COR-L47 (cell line): ENCODE results near the gene CNPY1.
A peak's percentile ranks its signal among the peaks of the same experiment; 100 is the strongest.

Source experiments
- DNase-seq: peaks from one replicate; lab custom pipeline; 2025; lab: John Stamatoyannopoulos, UW

The CNPY1 gene

DNA sequence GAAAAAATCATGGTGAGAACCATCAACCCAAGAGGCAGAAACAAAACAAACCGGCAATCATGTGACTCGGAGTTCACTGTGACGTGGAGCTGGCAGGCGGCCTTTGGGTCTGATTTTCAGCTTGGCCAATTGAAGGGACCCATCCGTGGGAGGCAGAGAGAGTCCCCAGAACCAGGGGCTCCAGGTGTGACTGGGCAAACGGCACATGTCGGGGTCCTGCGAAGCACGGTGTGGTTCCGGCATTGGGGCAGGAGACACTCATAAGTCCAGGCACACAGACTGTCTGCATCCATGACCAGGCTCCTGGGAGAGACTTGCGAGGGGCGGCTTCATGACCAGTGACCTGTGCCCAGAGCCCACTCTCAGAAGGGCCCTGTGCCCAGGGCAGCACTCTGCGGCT lies 12.6 kb upstream of the CNPY1 start:
- DNase-seq, result no peak

DNA sequence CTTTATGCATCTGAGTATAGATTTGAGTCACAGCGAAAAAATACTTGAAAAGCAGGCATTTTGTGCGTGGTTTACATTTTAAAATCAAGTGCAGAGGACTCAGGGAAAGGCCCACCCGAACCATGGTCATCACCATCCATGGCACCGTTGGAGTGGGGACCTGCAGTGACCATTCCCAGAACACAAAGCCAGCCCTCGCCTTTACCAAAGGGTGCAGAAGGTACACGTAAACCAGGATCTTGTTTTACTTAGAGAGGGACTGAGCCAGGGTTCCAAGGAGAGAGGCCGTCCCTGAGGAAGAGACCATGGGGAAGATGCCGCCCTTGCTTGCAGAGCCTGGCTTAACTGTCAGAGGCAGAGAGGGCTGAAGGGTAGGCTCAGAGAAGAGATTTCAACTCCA lies 12.0 kb upstream of the CNPY1 start:
- DNase-seq, result no peak

DNA sequence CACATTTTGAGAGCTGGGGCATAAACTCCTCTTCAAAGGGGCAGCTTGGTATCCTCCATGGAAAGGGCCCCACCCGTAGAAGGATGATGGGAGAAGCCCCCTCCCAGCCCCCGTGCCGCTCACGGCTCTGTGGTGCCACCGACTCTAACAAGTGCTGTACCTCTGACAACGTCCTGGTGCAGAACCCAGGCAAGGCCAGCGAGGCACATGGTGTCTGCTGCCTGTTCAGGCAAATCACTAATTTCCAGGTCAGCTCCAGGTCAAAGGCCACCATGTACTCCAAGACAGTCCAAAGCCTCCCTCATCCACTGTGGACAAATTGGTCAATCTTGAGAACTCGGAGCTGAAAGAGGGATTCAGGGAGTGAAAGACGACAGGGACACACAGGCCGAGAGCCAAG lies 11.4 kb upstream of the CNPY1 start:
- DNase-seq, result no peak

DNA sequence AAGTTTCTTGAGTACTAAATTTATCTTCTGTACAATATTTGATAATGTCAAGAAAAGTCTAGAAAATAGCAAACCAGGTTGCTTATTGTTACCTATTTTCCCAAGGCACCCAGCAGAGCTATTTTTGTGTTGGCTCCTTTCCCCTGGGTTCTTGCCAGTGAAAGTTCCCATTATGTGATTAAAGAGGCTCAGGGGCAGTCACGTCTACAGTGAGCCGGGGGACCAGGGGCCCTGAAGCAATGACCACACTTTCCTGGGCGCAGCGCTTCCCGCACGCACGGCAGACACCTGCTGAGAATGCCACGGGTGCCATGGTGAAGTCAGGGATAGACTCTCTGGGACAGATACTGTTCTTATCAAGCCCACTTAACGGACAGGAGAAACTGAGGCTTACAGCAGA lies 10.4 kb upstream of the CNPY1 start:
- no peak for DNase-seq

DNA sequence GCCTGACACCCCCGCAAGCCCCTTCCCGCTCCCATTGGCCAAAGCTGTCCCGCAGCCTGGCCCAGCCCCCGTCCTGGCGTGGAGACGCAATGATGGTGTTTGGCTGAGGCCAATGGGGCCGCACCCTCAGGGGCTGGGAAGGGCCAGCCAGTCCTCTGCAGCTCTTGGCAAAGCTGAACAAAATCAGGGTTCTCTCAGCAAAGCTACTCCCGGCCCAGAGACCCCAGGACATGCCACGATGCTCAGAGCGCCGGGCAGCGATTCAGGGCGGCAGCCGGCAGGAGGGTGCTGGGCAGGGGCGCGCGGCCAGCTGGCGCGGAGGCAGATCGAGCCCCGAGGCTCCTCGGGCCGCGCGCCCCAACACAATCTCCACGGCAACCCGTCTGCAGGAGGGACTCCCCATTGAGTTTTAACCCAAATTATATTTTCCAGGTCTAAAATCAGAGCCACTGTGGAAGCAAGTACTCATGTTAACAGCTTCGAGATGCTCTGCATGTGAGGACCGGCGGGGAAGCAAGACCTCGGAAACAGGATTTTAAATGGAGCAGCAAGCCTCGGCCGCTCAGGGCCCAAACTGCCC lies 8.8 kb upstream of the CNPY1 start:
- no peak for DNase-seq

DNA sequence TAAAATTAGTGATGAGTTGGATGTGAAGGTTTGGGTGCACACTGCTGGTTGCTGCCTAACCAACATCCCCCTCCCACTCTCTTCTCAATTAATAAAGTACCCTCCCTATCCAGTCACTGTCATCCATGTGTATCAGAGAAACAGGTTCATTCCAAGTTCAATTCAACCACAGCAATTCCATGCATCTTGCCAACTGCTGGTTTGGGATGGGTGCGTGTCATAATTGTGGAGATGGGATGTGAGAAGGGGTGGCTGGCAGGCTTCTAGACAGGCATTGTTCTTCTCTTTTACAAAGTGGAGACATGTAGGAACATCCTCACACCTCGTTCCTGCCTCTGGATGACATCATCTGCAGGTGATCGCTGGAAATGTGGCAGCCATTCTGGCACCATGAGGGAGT lies 7.5 kb upstream of the CNPY1 start:
- DNase-seq, result no peak

DNA sequence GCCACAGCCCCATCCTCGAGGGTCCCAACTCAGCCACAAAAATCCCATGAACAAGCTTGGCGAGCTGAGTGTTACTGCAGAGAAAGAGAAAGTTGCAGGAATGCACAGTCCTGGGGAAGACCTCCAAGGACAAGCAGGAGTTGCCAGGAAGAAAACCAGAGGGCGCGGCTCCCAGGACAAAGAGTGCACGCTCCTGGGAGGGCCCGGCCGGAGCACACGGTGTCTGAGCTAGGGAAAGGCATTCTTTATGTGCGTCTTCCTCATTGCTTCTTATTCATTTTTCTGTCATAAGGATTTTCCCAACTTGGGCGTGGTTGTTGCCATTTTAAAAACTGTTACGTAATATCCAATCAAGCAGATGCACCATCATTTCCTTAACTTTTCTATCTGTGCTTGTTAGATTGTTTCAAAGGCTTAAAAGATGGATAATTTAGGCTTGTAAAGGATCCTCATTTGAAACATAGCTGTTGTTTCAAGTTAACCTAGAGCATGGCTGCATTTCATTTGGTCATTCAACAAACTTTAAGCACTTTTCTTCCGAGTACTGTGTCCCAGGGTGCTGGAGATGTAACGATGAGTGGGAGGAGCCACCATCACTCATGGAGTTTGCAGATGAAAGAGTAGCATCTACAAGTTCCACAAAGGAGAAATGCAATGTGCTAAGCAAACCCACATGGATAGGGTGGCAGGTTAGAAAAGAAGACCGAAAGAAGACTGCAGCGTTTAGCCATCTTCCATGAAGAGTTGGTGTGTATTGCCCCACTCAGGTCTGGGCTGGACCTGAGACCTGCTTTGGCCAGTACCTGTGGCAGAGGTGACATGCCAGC lies 5.6 kb upstream of the CNPY1 start:
- no peak for DNase-seq

DNA sequence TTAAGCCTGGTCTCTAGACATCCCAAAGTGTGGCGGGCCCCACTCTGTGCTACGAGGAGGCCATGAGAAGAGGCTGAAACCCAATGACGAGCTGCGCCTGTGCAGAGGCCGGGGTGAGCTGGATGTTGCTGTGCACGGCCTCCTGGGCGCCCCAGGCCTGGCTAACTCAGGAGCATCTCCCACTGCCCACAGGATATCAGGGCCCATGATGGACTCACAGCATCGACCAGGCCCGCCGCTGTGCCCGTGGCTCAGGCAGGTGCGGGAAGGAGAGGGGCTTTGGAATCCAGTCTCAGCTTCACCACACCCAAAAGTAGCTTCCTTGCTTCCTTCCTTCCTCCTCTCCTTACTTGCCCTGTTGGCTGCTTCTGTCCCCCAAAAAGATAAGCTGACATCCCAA lies 4.6 kb upstream of the CNPY1 start:
- DNase-seq, result no peak

DNA sequence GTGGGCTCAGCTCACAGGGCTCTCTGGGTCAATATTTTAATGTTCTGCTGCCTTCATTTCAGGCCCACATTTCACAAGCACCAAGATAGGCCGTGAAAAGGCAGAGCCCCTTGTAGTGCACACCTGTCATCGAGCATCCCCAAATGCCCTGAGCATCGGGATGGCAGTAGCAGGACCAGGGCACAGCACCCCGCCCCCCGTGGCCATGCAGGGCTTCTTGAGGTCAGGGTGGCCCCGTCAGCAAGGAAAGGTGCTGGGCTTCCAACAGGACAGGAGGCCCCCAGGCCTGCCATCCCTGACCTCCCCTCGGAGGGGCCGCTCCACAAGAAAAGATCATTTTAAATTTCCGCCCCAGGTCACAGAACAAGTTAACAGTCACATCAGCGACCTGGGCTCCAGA lies 2.9 kb upstream of the CNPY1 start:
- DNase-seq, result no peak

DNA sequence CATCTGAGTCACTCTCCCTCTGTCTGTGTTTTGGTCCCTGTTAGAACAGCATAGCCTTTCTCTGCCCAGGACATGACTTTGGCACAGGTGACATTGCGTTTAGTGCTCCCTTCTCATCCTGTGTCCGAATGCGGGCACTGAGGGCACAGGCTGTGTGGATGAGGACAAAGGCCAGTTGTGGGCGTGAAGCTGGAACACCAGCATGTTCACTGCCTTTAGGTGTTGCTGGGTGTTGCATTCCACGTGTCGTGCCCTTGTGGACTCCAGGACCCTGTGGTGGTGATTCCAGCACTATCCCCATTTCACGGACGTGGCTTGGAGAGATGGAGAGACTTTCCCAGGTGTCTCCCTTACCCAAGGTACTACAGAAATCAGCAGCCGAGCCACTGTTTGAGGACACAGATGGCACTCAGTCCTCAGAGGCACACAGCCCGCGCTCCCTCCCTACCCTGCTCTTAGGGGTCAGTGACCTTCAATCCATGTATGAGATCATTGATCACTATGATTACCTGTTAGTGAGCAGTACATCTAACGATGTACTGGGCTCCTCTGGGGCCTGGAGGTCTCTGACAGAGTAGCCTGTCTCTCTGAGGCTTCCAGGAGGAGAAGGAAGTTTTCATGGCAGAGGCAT lies 917 bp upstream of the CNPY1 start:
- DNase-seq, result no peak

DNA sequence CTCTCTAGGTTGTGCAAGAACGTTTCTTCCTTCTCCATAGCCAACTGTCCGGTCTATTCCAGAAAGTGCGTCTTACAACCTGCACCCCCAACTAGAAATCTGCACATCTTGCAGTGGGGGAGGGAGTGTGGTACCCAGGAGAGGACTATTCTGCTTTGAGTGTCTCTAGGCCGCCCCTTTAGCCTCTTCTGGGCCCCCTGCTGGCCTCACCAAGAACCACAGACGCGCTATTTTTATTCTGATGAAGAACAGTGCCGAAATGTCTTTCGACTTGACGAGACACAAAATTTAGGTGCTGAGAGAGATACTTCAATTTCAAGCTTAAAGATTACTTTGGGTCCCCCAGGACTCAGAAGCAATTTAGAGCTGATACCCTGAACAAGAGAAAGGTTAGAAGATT lies 1.0 kb downstream of the CNPY1 start:
- DNase-seq, result no peak

DNA sequence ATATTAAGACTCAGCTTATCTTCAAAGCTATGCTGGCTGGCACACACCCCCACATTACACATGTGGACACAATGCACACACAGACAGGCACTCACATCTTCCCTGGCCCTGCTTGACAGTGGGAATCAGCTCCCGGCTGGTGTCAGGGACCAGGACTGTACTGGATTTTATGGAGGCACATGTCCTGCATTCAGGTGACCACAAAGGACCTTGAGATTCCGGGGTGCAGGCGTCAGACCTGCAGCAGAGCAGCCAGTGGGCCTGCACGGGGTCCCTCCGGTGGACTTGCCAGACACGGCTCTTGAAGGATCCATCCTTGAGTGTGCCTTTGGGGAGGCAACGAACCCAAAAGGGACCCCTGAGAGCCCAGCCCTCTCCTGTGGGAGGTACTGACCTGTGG lies 1.9 kb downstream of the CNPY1 start:
- DNase-seq, result no peak

DNA sequence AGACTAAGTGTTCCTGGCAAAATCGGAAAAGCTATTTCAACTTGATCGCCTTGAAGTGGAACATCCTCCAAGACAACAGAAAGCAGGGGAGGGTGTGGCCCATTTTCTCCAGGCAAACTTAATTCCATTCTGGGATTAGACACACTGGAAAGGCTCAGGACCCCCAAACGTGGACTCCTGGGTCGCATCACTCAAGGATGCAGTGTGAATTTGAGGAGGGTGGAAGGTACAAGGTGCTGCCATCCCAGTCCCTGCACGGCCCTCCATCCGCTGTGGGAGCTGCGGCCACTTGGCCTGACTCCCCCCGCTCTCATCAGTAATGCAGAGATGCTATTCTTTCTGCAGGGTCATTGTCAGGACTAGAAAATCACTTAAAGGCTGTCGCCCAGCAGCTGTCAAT lies 2.4 kb downstream of the CNPY1 start:
- no peak for DNase-seq

DNA sequence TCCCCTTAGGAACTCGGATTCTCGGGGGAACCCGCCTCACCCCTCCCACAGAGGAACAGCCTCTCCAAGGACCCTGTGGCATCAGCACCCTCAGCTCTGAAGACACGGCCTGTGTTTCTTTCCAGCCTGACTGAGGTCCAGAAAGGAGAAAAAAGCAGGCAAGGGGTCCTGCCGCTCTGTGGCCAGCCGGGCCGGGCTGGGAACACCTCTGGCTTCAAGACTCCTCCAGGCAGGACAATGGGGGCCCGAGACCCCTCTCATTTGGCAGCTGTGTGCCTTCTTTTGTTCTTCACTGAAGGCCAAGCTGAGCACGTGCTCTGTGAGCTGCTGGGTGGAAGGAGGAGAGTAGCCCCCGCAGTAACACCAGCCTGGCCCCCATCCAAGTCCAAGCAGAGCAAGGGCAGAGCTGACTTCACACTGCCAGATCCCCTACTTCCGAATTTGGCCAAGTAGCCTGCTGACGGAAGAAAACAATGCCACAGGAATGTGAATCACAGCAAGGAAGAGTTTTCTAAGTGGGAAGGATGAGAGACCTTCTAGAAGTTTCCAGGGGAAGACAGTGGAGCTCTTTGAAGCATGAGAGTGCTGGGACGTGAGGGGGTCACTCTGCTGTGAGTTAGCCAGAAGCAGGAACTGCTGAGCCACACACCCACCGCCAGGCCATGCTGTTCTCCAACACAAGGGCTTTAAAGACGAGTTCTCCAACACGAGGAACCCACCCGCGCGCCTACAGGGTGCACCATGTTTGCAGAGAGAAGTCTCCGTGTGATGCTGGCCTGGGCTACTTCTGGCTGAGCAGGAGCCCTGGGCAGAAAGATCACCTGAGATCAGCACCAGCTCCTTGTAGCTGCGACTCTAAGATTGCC lies 3.1 kb downstream of the CNPY1 start:
- no peak for DNase-seq

DNA sequence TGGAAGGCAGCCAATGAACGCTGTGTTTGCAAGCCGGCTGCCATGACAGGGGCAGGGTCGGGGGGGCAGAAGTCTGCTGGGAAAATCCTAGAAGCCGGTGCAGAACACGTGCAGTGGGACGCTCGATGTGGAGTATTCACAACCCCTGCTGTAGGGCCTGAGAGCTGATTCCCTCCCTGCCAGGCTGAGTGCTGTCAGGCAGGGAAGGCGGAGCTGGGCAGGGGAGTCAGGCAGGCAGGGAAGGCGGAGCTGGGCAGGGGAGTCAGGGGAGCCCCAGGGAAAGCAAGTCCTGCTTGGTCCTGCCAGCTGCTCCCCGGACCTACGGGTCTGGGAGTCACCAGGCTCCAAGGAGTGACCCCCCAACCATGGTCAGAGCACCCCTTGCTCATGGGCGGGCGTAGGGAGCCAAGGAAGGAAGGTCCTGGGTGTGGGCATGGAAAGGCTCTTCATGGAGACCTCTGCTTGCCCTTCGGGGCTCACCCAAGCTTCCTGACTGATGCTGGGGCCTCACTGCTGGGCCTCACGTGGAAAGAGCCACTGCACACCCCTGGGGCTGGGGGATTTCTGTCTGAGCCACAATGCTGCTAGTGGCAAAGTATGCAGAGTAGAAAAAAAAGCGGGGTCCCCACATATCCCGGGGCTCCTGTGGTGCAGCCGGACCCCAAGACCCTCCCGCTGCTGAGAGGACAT lies 4.2 kb downstream of the CNPY1 start:
- DNase-seq, result peak; percentile 10

DNA sequence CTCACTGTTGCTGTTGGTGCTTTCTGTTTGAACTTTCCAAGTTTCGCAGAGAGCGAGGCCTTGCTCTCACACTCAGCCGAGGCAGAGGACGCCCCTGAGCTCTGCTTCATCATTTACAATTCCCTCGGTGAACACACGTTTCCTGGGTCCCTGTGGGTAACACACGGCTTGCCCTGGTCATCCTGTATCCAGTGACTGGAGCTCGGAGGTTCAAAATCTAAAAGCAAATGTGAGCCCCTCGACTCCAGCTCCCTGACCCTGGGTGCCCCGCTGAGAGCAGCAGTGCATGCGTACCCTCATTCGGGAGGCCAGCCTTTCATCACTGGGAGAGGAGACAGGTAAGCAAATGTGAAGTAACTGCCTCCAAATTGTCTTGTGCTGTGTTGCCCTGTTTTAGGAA lies 5.8 kb downstream of the CNPY1 start:
- DNase-seq, result no peak

DNA sequence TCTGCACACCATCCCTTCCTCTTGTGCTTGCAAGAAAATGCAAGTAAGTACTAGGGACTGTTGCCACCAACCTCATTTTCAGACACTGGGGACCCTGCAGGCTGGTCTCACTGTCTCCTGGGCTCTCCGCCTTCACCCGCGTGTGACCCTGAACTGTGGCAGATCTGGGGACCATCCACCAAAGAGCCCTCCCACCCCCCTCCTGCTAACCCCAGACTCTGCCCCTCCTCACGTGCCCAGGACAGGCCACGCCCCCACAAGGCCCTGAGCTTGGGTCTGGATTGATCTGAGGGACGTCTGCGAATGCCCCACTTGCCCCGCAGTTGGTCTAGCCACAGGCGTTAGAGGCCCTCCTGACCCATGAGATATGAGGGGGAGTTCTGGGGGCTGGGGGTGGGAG lies 8.1 kb downstream of the CNPY1 start:
- no peak for DNase-seq

DNA sequence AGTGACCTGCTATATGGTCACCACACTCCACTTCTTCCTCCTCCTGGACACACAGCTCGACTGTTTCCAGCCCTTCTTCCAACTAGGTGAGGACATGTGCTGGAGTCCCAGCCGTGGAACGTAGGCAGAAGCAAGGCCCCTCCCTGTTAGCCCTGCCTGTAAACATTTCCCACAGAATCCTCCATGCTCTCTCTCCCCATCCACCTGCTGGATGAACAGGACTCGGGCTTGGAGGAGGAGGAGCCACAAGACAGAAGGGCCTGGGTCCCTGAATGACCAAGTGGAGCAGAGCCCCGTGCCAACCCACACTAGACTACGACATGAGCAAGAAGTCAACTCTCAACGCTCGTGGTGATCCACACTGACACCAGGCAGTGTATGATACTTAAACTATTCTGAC lies 9.9 kb downstream of the CNPY1 start:
- no peak for DNase-seq

DNA sequence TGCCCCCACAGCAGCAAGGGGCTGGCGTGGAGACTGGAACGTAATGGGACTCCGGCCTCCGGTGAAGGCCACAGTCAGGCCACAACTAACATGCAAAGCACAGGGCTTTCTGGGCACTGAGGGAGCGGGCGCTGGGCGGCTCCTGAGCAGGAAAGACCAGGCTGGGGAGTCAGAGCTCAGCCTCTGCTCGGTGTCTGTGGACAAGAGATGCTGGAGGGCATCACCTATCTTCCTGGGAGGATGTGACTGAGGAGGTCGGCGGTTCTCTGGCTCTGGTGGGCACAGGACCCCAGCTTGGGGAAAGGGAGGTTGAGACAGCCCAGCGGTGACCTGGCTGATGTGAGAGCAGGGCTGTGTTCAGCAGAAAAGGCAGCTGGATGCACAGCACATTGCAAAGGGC lies 11.7 kb downstream of the CNPY1 start:
- DNase-seq, result no peak

DNA sequence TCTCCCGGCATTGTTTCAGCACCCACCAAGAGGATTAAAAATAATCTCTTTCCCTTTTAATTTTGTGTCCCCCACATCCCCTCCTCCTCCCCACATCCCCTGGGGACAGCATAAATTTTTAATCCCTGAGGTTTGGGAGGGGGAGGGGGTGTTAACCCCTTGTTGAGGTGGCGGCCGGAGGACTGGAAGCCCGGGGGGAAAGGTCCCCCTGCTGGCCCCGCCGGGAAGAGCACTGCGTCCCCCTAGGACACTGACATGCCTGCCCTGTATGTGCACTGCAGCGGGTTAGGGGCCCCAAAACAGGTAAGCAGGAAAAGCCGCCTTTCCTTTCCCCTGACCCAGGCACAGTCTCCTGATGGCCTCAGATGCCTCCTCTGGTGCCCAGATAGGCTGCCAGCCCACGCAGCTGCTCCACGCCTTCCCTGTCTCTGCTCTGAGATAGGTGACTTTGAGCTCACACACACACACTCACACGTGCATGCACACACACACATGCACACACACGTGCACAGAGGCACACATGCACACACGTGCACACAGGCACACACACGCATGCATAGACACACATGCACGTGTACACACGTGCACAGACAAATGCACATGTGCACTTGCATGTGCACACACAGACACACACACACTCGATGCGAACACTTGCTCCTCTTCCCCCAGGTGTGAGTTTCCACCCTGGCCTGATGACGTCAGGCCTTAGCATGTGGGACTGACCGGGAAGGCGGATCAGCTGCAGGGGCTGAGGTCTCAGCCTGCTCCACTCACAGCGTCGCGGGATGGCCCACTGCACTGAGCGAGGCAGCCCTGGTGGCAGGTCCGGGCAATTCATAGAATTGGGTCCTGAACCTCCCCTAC lies 12.3 kb downstream of the CNPY1 start:
- peak; percentile 14 for DNase-seq
